ENCODE data around the gene UNC119B.

Gene UNC119B

DNA sequence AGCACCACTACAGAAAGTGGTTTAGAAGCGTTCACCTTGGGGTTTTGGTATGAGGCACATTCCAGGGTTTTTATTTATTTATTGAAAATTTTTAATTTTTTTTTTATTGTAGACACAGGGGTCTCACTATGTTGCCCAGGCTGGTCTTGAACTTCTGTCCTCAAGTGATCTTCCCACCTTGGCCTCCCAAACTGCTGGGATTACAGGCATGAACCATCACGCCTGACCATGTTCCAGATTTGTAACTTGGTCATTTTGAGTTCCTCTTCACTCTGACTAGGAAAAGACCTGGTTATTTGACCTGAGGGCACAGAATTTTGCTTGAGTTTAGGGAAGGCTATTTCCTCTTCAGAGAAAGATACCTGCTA lies 20.2 kb upstream of the UNC119B start:
- TF ChIP-seq, protein P1, sequence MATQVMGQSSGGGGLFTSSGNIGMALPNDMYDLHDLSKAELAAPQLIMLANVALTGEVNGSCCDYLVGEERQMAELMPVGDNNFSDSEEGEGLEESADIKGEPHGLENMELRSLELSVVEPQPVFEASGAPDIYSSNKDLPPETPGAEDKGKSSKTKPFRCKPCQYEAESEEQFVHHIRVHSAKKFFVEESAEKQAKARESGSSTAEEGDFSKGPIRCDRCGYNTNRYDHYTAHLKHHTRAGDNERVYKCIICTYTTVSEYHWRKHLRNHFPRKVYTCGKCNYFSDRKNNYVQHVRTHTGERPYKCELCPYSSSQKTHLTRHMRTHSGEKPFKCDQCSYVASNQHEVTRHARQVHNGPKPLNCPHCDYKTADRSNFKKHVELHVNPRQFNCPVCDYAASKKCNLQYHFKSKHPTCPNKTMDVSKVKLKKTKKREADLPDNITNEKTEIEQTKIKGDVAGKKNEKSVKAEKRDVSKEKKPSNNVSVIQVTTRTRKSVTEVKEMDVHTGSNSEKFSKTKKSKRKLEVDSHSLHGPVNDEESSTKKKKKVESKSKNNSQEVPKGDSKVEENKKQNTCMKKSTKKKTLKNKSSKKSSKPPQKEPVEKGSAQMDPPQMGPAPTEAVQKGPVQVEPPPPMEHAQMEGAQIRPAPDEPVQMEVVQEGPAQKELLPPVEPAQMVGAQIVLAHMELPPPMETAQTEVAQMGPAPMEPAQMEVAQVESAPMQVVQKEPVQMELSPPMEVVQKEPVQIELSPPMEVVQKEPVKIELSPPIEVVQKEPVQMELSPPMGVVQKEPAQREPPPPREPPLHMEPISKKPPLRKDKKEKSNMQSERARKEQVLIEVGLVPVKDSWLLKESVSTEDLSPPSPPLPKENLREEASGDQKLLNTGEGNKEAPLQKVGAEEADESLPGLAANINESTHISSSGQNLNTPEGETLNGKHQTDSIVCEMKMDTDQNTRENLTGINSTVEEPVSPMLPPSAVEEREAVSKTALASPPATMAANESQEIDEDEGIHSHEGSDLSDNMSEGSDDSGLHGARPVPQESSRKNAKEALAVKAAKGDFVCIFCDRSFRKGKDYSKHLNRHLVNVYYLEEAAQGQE (IDR thresholded peaks at IDR 0.05; ENCODE audit: insufficient read depth in 1 of 2, low read depth in 2 of 2, low read length in 2 of 2): no peak
- TF ChIP-seq SIN3A (IDR thresholded peaks at IDR 0.05; ENCODE audit: borderline replicate concordance, insufficient read depth, low read length): no peak
- TF ChIP-seq POLR2AphosphoS5 (IDR thresholded peaks at IDR 0.05; ENCODE audit: low read depth, low read length): no peak
- TF ChIP-seq TAF1 (IDR thresholded peaks at IDR 0.05; ENCODE audit: borderline replicate concordance, insufficient read depth, low read length): no peak
- TF ChIP-seq FOXP2 (optimal IDR thresholded peaks at IDR 0.05; ENCODE audit: borderline replicate concordance, extremely low read depth, extremely low read length, insufficient read depth): no peak

DNA sequence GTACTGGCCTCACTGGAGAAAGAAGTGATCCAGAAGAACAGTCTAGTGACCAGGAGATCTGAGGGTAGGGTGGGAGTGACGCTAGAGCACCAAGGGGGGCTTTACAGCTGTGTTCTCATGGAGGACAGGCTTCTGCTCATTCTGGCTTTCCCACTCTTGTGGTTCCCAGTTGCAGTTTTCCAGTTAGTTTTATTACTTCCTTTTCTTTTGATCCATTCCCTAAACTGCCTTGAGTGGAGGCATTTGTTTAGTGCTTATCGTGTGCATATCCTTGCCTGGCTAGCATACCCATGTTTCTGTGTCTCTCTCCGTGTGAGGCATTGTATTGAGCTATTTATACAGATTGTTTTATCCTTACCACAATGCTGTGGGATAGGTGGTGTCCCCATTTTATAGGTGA lies 19.3 kb upstream of the UNC119B start:
- no peak for TF ChIP-seq SIN3A (IDR thresholded peaks at IDR 0.05; ENCODE audit: borderline replicate concordance, insufficient read depth, low read length)
- TF ChIP-seq, protein P1 (IDR thresholded peaks at IDR 0.05; ENCODE audit: insufficient read depth in 1 of 2, low read depth in 2 of 2, low read length in 2 of 2): no peak
- no peak for TF ChIP-seq TAF1 (IDR thresholded peaks at IDR 0.05; ENCODE audit: borderline replicate concordance, insufficient read depth, low read length)
- no peak for TF ChIP-seq POLR2AphosphoS5 (IDR thresholded peaks at IDR 0.05; ENCODE audit: low read depth, low read length)
- no peak for TF ChIP-seq FOXP2 (optimal IDR thresholded peaks at IDR 0.05; ENCODE audit: borderline replicate concordance, extremely low read depth, extremely low read length, insufficient read depth)

DNA sequence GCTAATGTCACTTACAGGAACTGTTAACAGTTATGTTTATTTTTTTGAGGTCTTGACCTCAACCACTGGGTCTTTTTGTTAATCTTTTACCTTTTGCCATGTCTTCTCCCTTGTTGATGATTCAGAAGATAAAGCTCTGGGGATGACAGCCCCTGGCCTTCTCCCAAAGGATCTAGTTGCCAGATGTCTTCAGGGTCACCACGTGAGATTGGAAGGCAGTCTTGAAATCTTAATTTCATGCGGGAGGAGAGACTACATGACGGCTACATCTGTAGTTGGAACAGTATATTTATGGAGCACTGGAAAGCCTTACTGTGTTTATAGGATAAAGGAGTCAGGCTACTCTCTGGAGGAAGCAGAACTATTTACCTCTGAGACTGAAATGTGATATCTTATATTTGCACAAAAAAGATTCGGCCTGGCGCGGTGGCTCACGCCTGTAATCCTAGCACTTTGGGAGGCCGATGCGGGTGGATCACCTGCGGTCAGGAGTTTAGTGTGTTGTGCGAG lies 17.7 kb upstream of the UNC119B start:
- TF ChIP-seq SIN3A (IDR thresholded peaks at IDR 0.05; ENCODE audit: borderline replicate concordance, insufficient read depth, low read length) (peak; percentile 69; the same call in 1 of the 2 replicates), FOXP2 (optimal IDR thresholded peaks at IDR 0.05; ENCODE audit: borderline replicate concordance, extremely low read depth, extremely low read length, insufficient read depth) (no peak), TAF1 (IDR thresholded peaks at IDR 0.05; ENCODE audit: borderline replicate concordance, insufficient read depth, low read length) (no peak), POLR2AphosphoS5 (IDR thresholded peaks at IDR 0.05; ENCODE audit: low read depth, low read length) (no peak)
- TF ChIP-seq, protein P1 (IDR thresholded peaks at IDR 0.05; ENCODE audit: insufficient read depth in 1 of 2, low read depth in 2 of 2, low read length in 2 of 2): no peak

DNA sequence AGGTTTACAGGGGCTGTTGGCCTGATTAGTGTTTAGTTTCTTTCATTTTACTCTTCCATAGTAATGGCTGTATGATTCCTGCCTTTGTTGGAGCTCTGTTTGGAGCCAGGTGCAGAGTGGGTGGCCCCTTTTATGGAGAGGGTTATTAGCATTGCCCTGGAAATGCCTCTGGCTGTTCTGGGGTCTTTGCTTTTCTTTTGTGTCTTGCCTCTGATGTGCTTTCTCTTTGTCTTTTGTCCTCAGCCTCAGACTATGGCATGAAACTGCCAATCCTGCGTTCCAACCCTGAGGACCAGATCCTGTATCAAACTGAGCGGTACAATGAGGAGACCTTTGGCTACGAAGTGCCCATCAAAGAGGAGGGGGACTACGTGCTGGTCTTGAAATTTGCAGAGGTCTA lies 16.4 kb upstream of the UNC119B start:
- TF ChIP-seq FOXP2 (optimal IDR thresholded peaks at IDR 0.05; ENCODE audit: borderline replicate concordance, extremely low read depth, extremely low read length, insufficient read depth): no peak
- no peak for TF ChIP-seq TAF1 (IDR thresholded peaks at IDR 0.05; ENCODE audit: borderline replicate concordance, insufficient read depth, low read length)
- no peak for TF ChIP-seq SIN3A (IDR thresholded peaks at IDR 0.05; ENCODE audit: borderline replicate concordance, insufficient read depth, low read length)
- TF ChIP-seq POLR2AphosphoS5 (IDR thresholded peaks at IDR 0.05; ENCODE audit: low read depth, low read length): no peak
- TF ChIP-seq, protein P1 (IDR thresholded peaks at IDR 0.05; ENCODE audit: insufficient read depth in 1 of 2, low read depth in 2 of 2, low read length in 2 of 2): no peak

DNA sequence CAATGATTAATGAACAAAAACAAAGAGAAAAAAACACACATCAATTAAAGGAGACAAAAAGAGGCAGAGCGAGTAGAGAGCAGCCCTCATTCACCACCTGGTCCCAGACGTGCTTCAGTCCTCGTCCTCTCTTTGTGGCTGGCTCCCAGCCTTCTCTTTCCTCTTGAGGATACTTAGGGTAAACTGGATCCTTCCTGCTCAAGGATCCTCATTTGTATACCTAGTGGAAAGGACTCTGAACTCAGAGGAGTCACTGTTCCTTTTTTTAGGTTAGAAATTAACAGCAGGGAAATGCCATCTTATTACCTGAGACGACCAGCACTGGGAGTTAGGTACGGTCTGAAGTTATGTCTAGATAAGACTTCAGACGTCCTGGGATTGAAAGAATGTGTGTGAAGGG lies 13.6 kb upstream of the UNC119B start:
- TF ChIP-seq TAF1 (IDR thresholded peaks at IDR 0.05; ENCODE audit: borderline replicate concordance, insufficient read depth, low read length) (no peak), SIN3A (IDR thresholded peaks at IDR 0.05; ENCODE audit: borderline replicate concordance, insufficient read depth, low read length) (no peak), POLR2AphosphoS5 (IDR thresholded peaks at IDR 0.05; ENCODE audit: low read depth, low read length) (no peak), FOXP2 (optimal IDR thresholded peaks at IDR 0.05; ENCODE audit: borderline replicate concordance, extremely low read depth, extremely low read length, insufficient read depth) (no peak)
- TF ChIP-seq, protein P1 (IDR thresholded peaks at IDR 0.05; ENCODE audit: insufficient read depth in 1 of 2, low read depth in 2 of 2, low read length in 2 of 2): no peak

All from PFSK-1 (cell line).